Testis (tissue), 3 donors: ENCODE results near the gene NBEAL1. TPM values are rescaled to one million over a fixed set of nuclear protein-coding genes. Genes with fewer than 3 reads are reported as not detected.
"Not testable (repeated sequence)": the region's sequence is repeated elsewhere in the genome, so short reads cannot be mapped to it uniquely, and the experiment has no call there.

Experiments used
- DNase-seq: peaks from one replicate; pipeline ENCODE4 v3.0.0-alpha.2; 2019
- H3K27ac ChIP-seq, 2 donors: fragments of 200-600 bp; sonication (generic); one replicate each; pipeline ENCODE4 v1.5.1; 2019
- H3K27me3 ChIP-seq: fragments of 200-600 bp; sonication (generic); one replicate; pipeline ENCODE4 v1.5.1; 2019
- H3K36me3 ChIP-seq: fragments of 200-600 bp; sonication (generic); one replicate; pipeline ENCODE4 v1.5.1; 2017; ENCODE audit warnings: low read depth; ENCODE audit errors: missing control alignments
- H3K4me1 ChIP-seq: fragments of 200-600 bp; sonication (generic); one replicate; pipeline ENCODE4 v1.5.1; 2019
- H3K4me3 ChIP-seq, 2 donors: fragments of 200-600 bp; sonication (generic); one replicate each; pipeline ENCODE4 v1.5.1; 2017 to 2019
- H3K9me3 ChIP-seq: fragments of 200-600 bp; sonication (generic); one replicate; pipeline ENCODE4 v1.5.1; 2017
- CTCF ChIP-seq, 3 experiments: fragments of 450-650 bp in 2 of 3; fragments of 200-600 bp in 1 of 3; sonication (generic) in 1 of 3; IDR thresholded peaks; one replicate each; pipeline ENCODE4 v1.5.1; 2016 to 2019; ENCODE audit warnings: antibody characterized with exemption in 3 of 3, mild to moderate bottlenecking in 2 of 3, moderate library complexity in 1 of 3
- POLR2A ChIP-seq: fragments of 450-650 bp; IDR thresholded peaks from one replicate; pipeline ENCODE4 v1.6.1; 2017; ENCODE audit warnings: antibody characterized with exemption, mild to moderate bottlenecking, moderate library complexity
- WGBS, 2 donors: methylation state at CpG; one replicate each; pipeline ENCODE4 v1.1.5; 2018; 5-methylcytosine and 5-hydroxymethylcytosine counted together
- intact Hi-C: fragments of 100-400 bp; cut with DNase I; formaldehyde crosslinking; loops from one replicate; pipeline ENCODE4 v1.15.1; 2023; ENCODE audit warnings: low total_unique reads
- polyA plus RNA-seq: library from polyadenylated mRNA; stranded (reverse); fragments of 350-450 nt; fragmentation: Illumina TruSeq; extraction: RNeasy Lipid Tissue Mini Kit (QIAGEN cat#74804); gene quantifications from one replicate; pipeline ENCODE4 v1.2.3, GENCODE V29; 2014; ENCODE audit warnings: low read depth, low replicate concordance; ENCODE audit not compliant: insufficient read depth
- small RNA-seq, 2 donors: library from RNA; depleted of rRNA; stranded (forward); fragments of <200 nt; gene quantifications; one replicate each; pipeline ENCODE3, GENCODE V24; 2016
- total RNA-seq, 2 donors: library from RNA; depleted of rRNA; stranded (reverse); fragments of >200 nt; gene quantifications; one replicate each; pipeline ENCODE4 v1.2.3, GENCODE V29; 2016

The NBEAL1 gene
- total and polyA plus RNA-seq, 3 donors from 2014 or later = 7.6 to 43.0 (median 37.0) TPM

- Histone ChIP-seq H3K27ac (no peak overlapping the region), H3K4me1 (peaks cover 11% of the 10 kb centered on the region), H3K4me3 (no peak overlapping the region), H3K36me3 (no peaks in the 10 kb centered on the region), H3K27me3 (no peaks in the 10 kb centered on the region), H3K9me3 (no peaks in the 10 kb centered on the region)
- TF ChIP-seq POLR2A = no peak
- TF ChIP-seq CTCF (IDR thresholded peaks at IDR 0.05) = no peak
- no peak for DNase-seq
- 92 to 93% methylated on average over 3 of the region's 3 CpGs for WGBS, 2 donors
- intact Hi-C loops = no loop called here
These were observed 232.0 kb downstream of the NBEAL1 start for GRCh38 chr2:203246646-203247045.

GRCh38 chr2:203252818-203253217, 238.1 kb downstream of the NBEAL1 start:
- TF ChIP-seq CTCF (IDR thresholded peaks at IDR 0.05) = no peak
- TF ChIP-seq POLR2A = no peak
- no peak for DNase-seq
- no peaks in the 10 kb centered on the region for H3K27me3 ChIP-seq
- H3K4me3 ChIP-seq = no peak overlapping the region
- H3K36me3 ChIP-seq = no peaks in the 10 kb centered on the region
- peaks cover 49% of the 10 kb centered on the region for H3K4me1 ChIP-seq
- intact Hi-C loops = no loop called here
- peak overlapping the region; percentile 80 to 89 for H3K27ac ChIP-seq
- H3K9me3 ChIP-seq = no peaks in the 10 kb centered on the region
- whole genome bisulfite sequencing, 2 donors = 92 to 94% methylated on average over 13 of the region's 13 CpGs

- Histone ChIP-seq H3K4me1 (peaks cover 54% of the 10 kb centered on the region), H3K27ac (peak overlapping the region; percentile 80 to 89)
- intact Hi-C loops, H3K9me3 ChIP-seq, H3K27me3 ChIP-seq, H3K36me3 ChIP-seq, H3K4me3 ChIP-seq: not testable (repeated sequence)
- WGBS, 2 donors = 29 to 52% methylated on average over 10 of the region's 10 CpGs
- DNase-seq = peak; percentile 70
These were observed 238.9 kb downstream of the NBEAL1 start for GRCh38 chr2:203253422-203254095.

GRCh38 chr2:203261326-203262159, 246.9 kb downstream of the NBEAL1 start:
- H3K4me1 ChIP-seq = peaks cover 23% of the 10 kb centered on the region
- H3K4me3 ChIP-seq = no peak overlapping the region
- DNase-seq = no peak
- WGBS, 2 donors = 88 to 100% methylated on average over 2 to 3 of the region's 3 CpGs
- intact Hi-C loops = no loop called here
- H3K27ac ChIP-seq = no peak overlapping the region
- no peaks in the 10 kb centered on the region for H3K36me3 ChIP-seq
- H3K9me3 ChIP-seq = no peaks in the 10 kb centered on the region
- TF ChIP-seq CTCF (IDR thresholded peaks at IDR 0.05) (no peak), POLR2A (no peak)
- H3K27me3 ChIP-seq = no peaks in the 10 kb centered on the region

Small RNAs within 50 kb of the gene (small RNA-seq; reads per million reads assigned to genes)
- 0 reads per million in 2 donors for gene AC010900.2
- 0 reads per million in 2 donors for gene RF00408
- gene RN7SL670P = 0 reads per million in 2 donors

Other genes with a start within 250 kb of the NBEAL1 start
- gene ICA1L, start 143.1 kb upstream of the NBEAL1 start, total RNA-seq = 10 to 100 TPM; 36.0 to 41.8 TPM
- gene ICA1L, start 143.1 kb upstream of the NBEAL1 start, polyA plus RNA-seq = 18.9 TPM
- gene WDR12, start 103.2 kb upstream of the NBEAL1 start, total RNA-seq = 10 to 100 TPM; 17.1 to 17.2 TPM
- 64.7 TPM for gene WDR12, start 103.2 kb upstream of the NBEAL1 start, polyA plus RNA-seq
- gene CARF, start 102.6 kb upstream of the NBEAL1 start, total RNA-seq = 10 to 100 TPM; 24.2 to 37.9 TPM
- gene CARF, start 102.6 kb upstream of the NBEAL1 start, polyA plus RNA-seq = 43.8 TPM
- 10 to 100 TPM; 38.7 to 40.8 TPM for gene CYP20A1, start 224.1 kb downstream of the NBEAL1 start, total RNA-seq
- gene CYP20A1, start 224.1 kb downstream of the NBEAL1 start, polyA plus RNA-seq = 16.9 TPM